ENCODE results near the gene RAG1. TPM values are rescaled to one million over a fixed set of nuclear protein-coding genes. Genes with fewer than 3 reads are reported as not detected.

RAG1 gene
- total RNA-seq, 1 experiment from 2014 or later = 0.11 TPM

DNA sequence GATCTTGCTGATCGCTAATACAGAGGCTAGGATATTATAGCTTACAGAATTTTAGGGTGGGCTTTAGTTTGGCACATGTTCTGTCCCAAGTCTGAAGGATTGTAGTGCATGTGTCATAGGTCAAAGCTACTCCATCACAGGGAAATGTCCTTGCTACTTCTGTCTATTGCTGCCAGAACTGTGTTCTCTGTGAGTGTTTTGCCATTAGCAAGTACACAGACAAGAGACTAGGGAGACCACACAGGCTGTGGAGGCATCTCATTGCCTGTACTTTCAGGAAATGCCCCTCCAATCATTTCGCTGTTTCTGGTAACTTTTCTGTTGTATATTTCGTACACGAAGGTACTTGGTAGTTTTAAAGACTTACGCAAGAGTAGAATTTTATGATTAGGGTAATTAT is 55.7 kb downstream of the RAG1 start:
- intact Hi-C loops (cut with micrococcal nuclease; ENCODE audit: unreplicated experiment) = no loop called here
- Histone ChIP-seq H3K4me3 (ENCODE audit: low read depth, low read length, poor library complexity, severe bottlenecking) (no peak overlapping the region), H3K27me3 (replicated peaks; ENCODE audit: insufficient read depth, low read depth, low read length, poor library complexity) (no peaks in the 10 kb centered on the region), H3K9me3 (ENCODE audit: low read depth, low read length, poor library complexity, severe bottlenecking) (no peaks in the 10 kb centered on the region), H3K36me3 (ENCODE audit: insufficient read depth, low read length, poor library complexity, severe bottlenecking) (no peaks in the 10 kb centered on the region), H3K27ac (ENCODE audit: low read depth, low read length, poor library complexity, severe bottlenecking) (no peak overlapping the region), H3K4me1 (ENCODE audit: insufficient read depth, low read length, poor library complexity, severe bottlenecking) (peaks cover 11% of the 10 kb centered on the region)
- ChIA-PET CTCF (interaction anchor here (1.0 to 1.3 kb wide), 3 partner anchors 59 to 131 kb away, joined by 3 to 5 read pairs (median 3); no protein-coding TSS in a partner anchor), POLR2A (ENCODE audit: low non-redundant PET) (no interaction called here)
- BruUV-seq (replicated peaks) = no TSS peak
- no peak for DNase-seq (ENCODE audit: low spot score)
- no peak for TF ChIP-seq EZH2 (IDR thresholded peaks at IDR 0.05; ENCODE audit: borderline replicate concordance, low read depth, low read length, poor library complexity, severe bottlenecking)
- TF ChIP-seq, protein P1, sequence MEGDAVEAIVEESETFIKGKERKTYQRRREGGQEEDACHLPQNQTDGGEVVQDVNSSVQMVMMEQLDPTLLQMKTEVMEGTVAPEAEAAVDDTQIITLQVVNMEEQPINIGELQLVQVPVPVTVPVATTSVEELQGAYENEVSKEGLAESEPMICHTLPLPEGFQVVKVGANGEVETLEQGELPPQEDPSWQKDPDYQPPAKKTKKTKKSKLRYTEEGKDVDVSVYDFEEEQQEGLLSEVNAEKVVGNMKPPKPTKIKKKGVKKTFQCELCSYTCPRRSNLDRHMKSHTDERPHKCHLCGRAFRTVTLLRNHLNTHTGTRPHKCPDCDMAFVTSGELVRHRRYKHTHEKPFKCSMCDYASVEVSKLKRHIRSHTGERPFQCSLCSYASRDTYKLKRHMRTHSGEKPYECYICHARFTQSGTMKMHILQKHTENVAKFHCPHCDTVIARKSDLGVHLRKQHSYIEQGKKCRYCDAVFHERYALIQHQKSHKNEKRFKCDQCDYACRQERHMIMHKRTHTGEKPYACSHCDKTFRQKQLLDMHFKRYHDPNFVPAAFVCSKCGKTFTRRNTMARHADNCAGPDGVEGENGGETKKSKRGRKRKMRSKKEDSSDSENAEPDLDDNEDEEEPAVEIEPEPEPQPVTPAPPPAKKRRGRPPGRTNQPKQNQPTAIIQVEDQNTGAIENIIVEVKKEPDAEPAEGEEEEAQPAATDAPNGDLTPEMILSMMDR (conservative IDR thresholded peaks at IDR 0.05; ENCODE audit: low read depth, low read length) = no peak

DNA sequence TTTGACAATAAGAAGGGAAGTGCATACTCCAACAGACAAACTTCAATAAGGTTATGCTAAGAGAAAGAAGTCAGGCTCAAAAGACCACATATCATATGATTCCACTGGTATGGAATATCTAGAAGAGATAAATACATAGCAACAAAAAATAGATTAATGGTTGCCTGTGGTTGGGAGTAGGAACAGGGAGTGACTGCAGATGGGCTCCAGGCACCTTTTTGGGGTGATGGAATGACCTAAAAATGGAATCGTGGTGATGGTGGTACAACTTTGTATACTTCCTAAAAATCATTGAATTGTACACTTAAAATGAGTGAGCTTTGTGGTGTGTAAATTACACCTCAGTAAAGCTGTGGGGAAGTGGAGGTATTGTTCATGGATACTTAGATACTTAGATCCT is 59.2 kb downstream of the RAG1 start:
- TF ChIP-seq, protein P1 (conservative IDR thresholded peaks at IDR 0.05; ENCODE audit: low read depth, low read length) = no peak
- TF ChIP-seq EZH2 (IDR thresholded peaks at IDR 0.05; ENCODE audit: borderline replicate concordance, low read depth, low read length, poor library complexity, severe bottlenecking) = no peak
- BruUV-seq (replicated peaks) = no TSS peak
- CTCF ChIA-PET = no interaction called here
- Histone ChIP-seq H3K27ac (ENCODE audit: low read depth, low read length, poor library complexity, severe bottlenecking) (no peak overlapping the region), H3K9me3 (ENCODE audit: low read depth, low read length, poor library complexity, severe bottlenecking) (no peaks in the 10 kb centered on the region), H3K36me3 (ENCODE audit: insufficient read depth, low read length, poor library complexity, severe bottlenecking) (no peaks in the 10 kb centered on the region), H3K4me3 (ENCODE audit: low read depth, low read length, poor library complexity, severe bottlenecking) (no peak overlapping the region), H3K4me1 (ENCODE audit: insufficient read depth, low read length, poor library complexity, severe bottlenecking) (no peaks in the 10 kb centered on the region), H3K27me3 (replicated peaks; ENCODE audit: insufficient read depth, low read depth, low read length, poor library complexity) (no peaks in the 10 kb centered on the region)
- DNase-seq (ENCODE audit: low spot score) = no peak
- POLR2A ChIA-PET (ENCODE audit: low non-redundant PET) = no interaction called here
- intact Hi-C loops (cut with micrococcal nuclease; ENCODE audit: unreplicated experiment) = no loop called here

DNA sequence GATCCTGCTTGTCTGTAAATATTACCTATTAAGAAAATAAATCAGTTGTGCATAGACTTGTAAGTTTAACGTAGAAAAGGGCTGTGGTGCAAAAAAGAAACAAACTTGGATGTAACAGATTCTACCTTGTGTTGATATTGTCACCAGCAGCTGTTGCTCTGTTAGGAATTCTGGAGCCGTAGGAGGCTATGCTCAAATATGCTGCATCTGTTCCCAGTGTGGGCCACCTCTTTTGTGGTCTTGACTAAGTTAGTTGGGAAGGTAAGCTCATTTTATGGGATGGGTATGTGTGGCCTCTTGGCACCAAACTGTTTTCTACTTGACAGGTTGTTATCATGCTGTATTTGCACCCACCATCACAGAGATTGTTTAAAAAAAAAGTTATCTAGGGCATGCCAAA is 59.7 kb downstream of the RAG1 start:
- POLR2A ChIA-PET (ENCODE audit: low non-redundant PET) = interaction anchor here (0.5 kb wide), 1 partner anchor 37 kb away, joined by 3 read pairs; no protein-coding TSS in a partner anchor
- no peak overlapping the region for H3K27ac ChIP-seq (ENCODE audit: low read depth, low read length, poor library complexity, severe bottlenecking)
- intact Hi-C loops (cut with micrococcal nuclease; ENCODE audit: unreplicated experiment) = no loop called here

More for the DNA sequence above, 59.7 kb downstream of the RAG1 start:
- Histone ChIP-seq H3K27me3 (replicated peaks; ENCODE audit: insufficient read depth, low read depth, low read length, poor library complexity) (no peaks in the 10 kb centered on the region), H3K36me3 (ENCODE audit: insufficient read depth, low read length, poor library complexity, severe bottlenecking) (no peaks in the 10 kb centered on the region), H3K4me1 (ENCODE audit: insufficient read depth, low read length, poor library complexity, severe bottlenecking) (no peaks in the 10 kb centered on the region), H3K9me3 (ENCODE audit: low read depth, low read length, poor library complexity, severe bottlenecking) (no peaks in the 10 kb centered on the region), H3K4me3 (ENCODE audit: low read depth, low read length, poor library complexity, severe bottlenecking) (no peak overlapping the region)
- no TSS peak for BruUV-seq (replicated peaks)
- CTCF ChIA-PET = no interaction called here
- no peak for DNase-seq (ENCODE audit: low spot score)
- TF ChIP-seq EZH2 (IDR thresholded peaks at IDR 0.05; ENCODE audit: borderline replicate concordance, low read depth, low read length, poor library complexity, severe bottlenecking) = no peak
- TF ChIP-seq, protein P1 (conservative IDR thresholded peaks at IDR 0.05; ENCODE audit: low read depth, low read length) = no peak
